ENCODE data around the gene GNA12. TPM values are rescaled to one million over a fixed set of nuclear protein-coding genes. Genes with fewer than 3 reads are reported as not detected.

GNA12 gene
- total RNA-seq, 1 experiment from 2014 or later = 35.5 TPM

DNA sequence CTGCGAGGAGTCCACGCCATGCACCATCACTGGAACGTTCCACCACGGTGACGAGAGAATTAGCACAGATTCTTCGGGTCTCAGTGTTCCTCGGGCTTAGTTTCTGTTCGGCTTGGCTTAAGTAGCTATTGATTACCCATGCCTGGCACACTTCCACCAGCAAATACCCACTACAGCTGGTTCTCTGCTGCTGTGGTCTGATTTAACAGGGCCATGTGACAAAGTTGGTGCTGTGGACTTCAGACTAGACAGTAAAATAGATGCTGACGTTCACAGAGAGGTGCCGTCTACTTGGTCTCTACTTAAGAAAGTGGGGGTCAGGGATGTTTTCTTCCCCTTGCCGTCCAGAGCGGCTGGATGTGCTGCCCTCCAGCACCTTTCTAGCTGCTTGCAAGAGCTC lies 11.6 kb downstream of the GNA12 start:
- BruUV-seq (replicated peaks) = no TSS peak
- peaks cover 3% of the 10 kb centered on the region for H3K4me1 ChIP-seq (ENCODE audit: insufficient read depth, low read length, poor library complexity, severe bottlenecking)
- intact Hi-C loops (cut with micrococcal nuclease; ENCODE audit: unreplicated experiment) = no loop called here
- no peak overlapping the region for H3K4me3 ChIP-seq (ENCODE audit: low read depth, low read length, poor library complexity, severe bottlenecking)
- H3K27ac ChIP-seq (ENCODE audit: low read depth, low read length, poor library complexity, severe bottlenecking) = no peak overlapping the region
- no peak for TF ChIP-seq EZH2 (IDR thresholded peaks at IDR 0.05; ENCODE audit: borderline replicate concordance, low read depth, low read length, poor library complexity, severe bottlenecking)
- TF ChIP-seq, protein P1, sequence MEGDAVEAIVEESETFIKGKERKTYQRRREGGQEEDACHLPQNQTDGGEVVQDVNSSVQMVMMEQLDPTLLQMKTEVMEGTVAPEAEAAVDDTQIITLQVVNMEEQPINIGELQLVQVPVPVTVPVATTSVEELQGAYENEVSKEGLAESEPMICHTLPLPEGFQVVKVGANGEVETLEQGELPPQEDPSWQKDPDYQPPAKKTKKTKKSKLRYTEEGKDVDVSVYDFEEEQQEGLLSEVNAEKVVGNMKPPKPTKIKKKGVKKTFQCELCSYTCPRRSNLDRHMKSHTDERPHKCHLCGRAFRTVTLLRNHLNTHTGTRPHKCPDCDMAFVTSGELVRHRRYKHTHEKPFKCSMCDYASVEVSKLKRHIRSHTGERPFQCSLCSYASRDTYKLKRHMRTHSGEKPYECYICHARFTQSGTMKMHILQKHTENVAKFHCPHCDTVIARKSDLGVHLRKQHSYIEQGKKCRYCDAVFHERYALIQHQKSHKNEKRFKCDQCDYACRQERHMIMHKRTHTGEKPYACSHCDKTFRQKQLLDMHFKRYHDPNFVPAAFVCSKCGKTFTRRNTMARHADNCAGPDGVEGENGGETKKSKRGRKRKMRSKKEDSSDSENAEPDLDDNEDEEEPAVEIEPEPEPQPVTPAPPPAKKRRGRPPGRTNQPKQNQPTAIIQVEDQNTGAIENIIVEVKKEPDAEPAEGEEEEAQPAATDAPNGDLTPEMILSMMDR (conservative IDR thresholded peaks at IDR 0.05; ENCODE audit: low read depth, low read length) = no peak
- H3K9me3 ChIP-seq (ENCODE audit: low read depth, low read length, poor library complexity, severe bottlenecking) = no peaks in the 10 kb centered on the region
- DNase-seq (ENCODE audit: low spot score) = no peak
- no peaks in the 10 kb centered on the region for H3K36me3 ChIP-seq (ENCODE audit: insufficient read depth, low read length, poor library complexity, severe bottlenecking)
- ChIA-PET POLR2A (ENCODE audit: low non-redundant PET) (no interaction called here), CTCF (no interaction called here)
- H3K27me3 ChIP-seq (replicated peaks; ENCODE audit: insufficient read depth, low read depth, low read length, poor library complexity) = no peaks in the 10 kb centered on the region

GRCh38 chr7:2830609-2831376 lies 13.3 kb downstream of the GNA12 start:
- ChIA-PET CTCF (interaction anchor here (0.8 kb wide), 1 partner anchor 124 kb away, joined by 4 read pairs; no protein-coding TSS in a partner anchor), POLR2A (ENCODE audit: low non-redundant PET) (no interaction called here)
- Histone ChIP-seq H3K9me3 (ENCODE audit: low read depth, low read length, poor library complexity, severe bottlenecking) (no peaks in the 10 kb centered on the region), H3K4me1 (ENCODE audit: insufficient read depth, low read length, poor library complexity, severe bottlenecking) (no peaks in the 10 kb centered on the region), H3K36me3 (ENCODE audit: insufficient read depth, low read length, poor library complexity, severe bottlenecking) (no peaks in the 10 kb centered on the region), H3K4me3 (ENCODE audit: low read depth, low read length, poor library complexity, severe bottlenecking) (no peak overlapping the region), H3K27ac (ENCODE audit: low read depth, low read length, poor library complexity, severe bottlenecking) (no peak overlapping the region), H3K27me3 (replicated peaks; ENCODE audit: insufficient read depth, low read depth, low read length, poor library complexity) (no peaks in the 10 kb centered on the region)
- intact Hi-C loops (cut with micrococcal nuclease; ENCODE audit: unreplicated experiment) = no loop called here
- TF ChIP-seq, protein P1 (conservative IDR thresholded peaks at IDR 0.05; ENCODE audit: low read depth, low read length) = no peak
- no peak for TF ChIP-seq EZH2 (IDR thresholded peaks at IDR 0.05; ENCODE audit: borderline replicate concordance, low read depth, low read length, poor library complexity, severe bottlenecking)
- BruUV-seq (replicated peaks) = no TSS peak
- DNase-seq (ENCODE audit: low spot score) = no peak

DNA sequence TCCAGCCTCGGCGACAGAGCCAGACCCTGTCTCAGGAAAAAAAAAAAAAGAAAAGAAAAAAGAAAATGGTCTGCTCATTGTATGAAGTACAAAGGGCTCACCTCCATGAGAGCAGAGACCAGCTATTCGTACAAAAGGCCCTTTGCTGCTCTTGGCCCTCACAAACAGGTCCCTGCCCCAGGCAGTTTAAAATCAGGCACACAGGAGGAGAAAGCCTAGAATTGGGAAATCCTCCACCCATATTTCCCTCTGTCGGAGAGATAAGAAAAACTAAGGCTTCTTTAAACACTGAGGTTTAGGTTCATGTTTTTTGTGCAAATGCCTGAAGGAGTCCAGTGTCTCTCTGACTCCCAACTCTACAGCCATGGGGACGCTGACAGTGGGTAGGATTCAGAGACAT lies 15.1 kb downstream of the GNA12 start:
- Histone ChIP-seq H3K4me1 (ENCODE audit: insufficient read depth, low read length, poor library complexity, severe bottlenecking) (peaks cover 10% of the 10 kb centered on the region), H3K9me3 (ENCODE audit: low read depth, low read length, poor library complexity, severe bottlenecking) (no peaks in the 10 kb centered on the region), H3K27ac (ENCODE audit: low read depth, low read length, poor library complexity, severe bottlenecking) (no peak overlapping the region), H3K36me3 (ENCODE audit: insufficient read depth, low read length, poor library complexity, severe bottlenecking) (no peaks in the 10 kb centered on the region), H3K27me3 (replicated peaks; ENCODE audit: insufficient read depth, low read depth, low read length, poor library complexity) (no peaks in the 10 kb centered on the region), H3K4me3 (ENCODE audit: low read depth, low read length, poor library complexity, severe bottlenecking) (no peak overlapping the region)
- BruUV-seq (replicated peaks) = no TSS peak
- ChIA-PET CTCF (no interaction called here), POLR2A (ENCODE audit: low non-redundant PET) (no interaction called here)
- intact Hi-C loops (cut with micrococcal nuclease; ENCODE audit: unreplicated experiment) = no loop called here
- no peak for DNase-seq (ENCODE audit: low spot score)
- TF ChIP-seq EZH2 (IDR thresholded peaks at IDR 0.05; ENCODE audit: borderline replicate concordance, low read depth, low read length, poor library complexity, severe bottlenecking) = no peak
- TF ChIP-seq, protein P1 (conservative IDR thresholded peaks at IDR 0.05; ENCODE audit: low read depth, low read length) = no peak

Data from A673 (cell line).